Measurements from ENCODE around the gene MAPRE3.

The MAPRE3 gene

DNA sequence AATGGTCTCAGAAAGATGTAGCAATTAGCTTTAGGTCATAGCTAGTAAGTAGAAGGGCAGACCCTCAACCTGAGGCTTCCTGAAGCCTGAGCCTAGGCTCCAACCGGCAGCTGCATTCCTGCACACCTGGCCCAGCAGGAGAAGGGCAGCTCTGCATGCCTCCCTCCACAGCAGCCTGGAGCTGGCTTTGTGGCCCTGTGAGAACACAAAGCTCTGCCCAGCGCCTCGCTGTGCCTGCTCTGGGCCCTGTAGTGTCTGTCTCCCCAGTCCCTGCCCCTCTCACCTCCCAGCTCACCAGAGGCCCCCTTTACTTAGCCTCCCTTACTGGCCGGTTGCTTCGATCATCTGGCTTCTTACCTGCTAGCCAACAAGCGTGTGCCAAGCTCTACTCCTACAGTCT is 69.0 kb downstream of the MAPRE3 start:
- H3K9me2 ChIP-seq (replicated peaks; ENCODE audit: insufficient read depth, low read length) = no peaks in the 10 kb centered on the region
- no peaks in the 10 kb centered on the region for H3K27me3 ChIP-seq (ENCODE audit: low read length)
- no peaks in the 10 kb centered on the region for H3F3A ChIP-seq (ENCODE audit: insufficient read depth)
- TF ChIP-seq CTCF (IDR thresholded peaks at IDR 0.05; ENCODE audit: insufficient read depth, low read length, poor library complexity, severe bottlenecking) = no peak
- no peak for TF ChIP-seq EZH2phosphoT487 (conservative IDR thresholded peaks at IDR 0.05; ENCODE audit: low read length)
- no peak overlapping the region for H2AFZ ChIP-seq (ENCODE audit: low read depth, low read length, severe bottlenecking)
- H3K4me3 ChIP-seq (ENCODE audit: insufficient read depth, low read length, poor library complexity, severe bottlenecking) = no peak overlapping the region
- no peak overlapping the region for H3K4me2 ChIP-seq (ENCODE audit: low read depth, low read length, poor library complexity, severe bottlenecking)
- no peaks in the 10 kb centered on the region for H3K79me2 ChIP-seq (ENCODE audit: insufficient read depth, low read length)
- no peak overlapping the region for H3K27ac ChIP-seq (ENCODE audit: low read depth, low read length)
- no peak overlapping the region for H3K9ac ChIP-seq (ENCODE audit: low read length)
- H3K36me3 ChIP-seq (ENCODE audit: low read length) = no peaks in the 10 kb centered on the region
- H4K20me1 ChIP-seq (ENCODE audit: low read depth, low read length) = no peaks in the 10 kb centered on the region
- H3K9me3 ChIP-seq (ENCODE audit: insufficient read depth, low read length) = no peaks in the 10 kb centered on the region

- TF ChIP-seq CTCF (IDR thresholded peaks at IDR 0.05; ENCODE audit: insufficient read depth, low read length, poor library complexity, severe bottlenecking) = no peak
- TF ChIP-seq EZH2phosphoT487 (conservative IDR thresholded peaks at IDR 0.05; ENCODE audit: low read length) = no peak
- no peaks in the 10 kb centered on the region for H3F3A ChIP-seq (ENCODE audit: insufficient read depth)
- H3K27ac ChIP-seq (ENCODE audit: low read depth, low read length) = no peak overlapping the region
- H3K4me3 ChIP-seq (ENCODE audit: insufficient read depth, low read length, poor library complexity, severe bottlenecking) = no peak overlapping the region
- H3K79me2 ChIP-seq (ENCODE audit: insufficient read depth, low read length) = no peaks in the 10 kb centered on the region
- H3K9me2 ChIP-seq (replicated peaks; ENCODE audit: insufficient read depth, low read length) = no peaks in the 10 kb centered on the region
- no peaks in the 10 kb centered on the region for H3K9me3 ChIP-seq (ENCODE audit: insufficient read depth, low read length)
- H2AFZ ChIP-seq (ENCODE audit: low read depth, low read length, severe bottlenecking) = no peak overlapping the region
- H3K4me2 ChIP-seq (ENCODE audit: low read depth, low read length, poor library complexity, severe bottlenecking) = no peak overlapping the region
- no peaks in the 10 kb centered on the region for H3K36me3 ChIP-seq (ENCODE audit: low read length)
- H3K27me3 ChIP-seq (ENCODE audit: low read length) = no peaks in the 10 kb centered on the region
- no peaks in the 10 kb centered on the region for H4K20me1 ChIP-seq (ENCODE audit: low read depth, low read length)
- no peak overlapping the region for H3K9ac ChIP-seq (ENCODE audit: low read length)
These were observed 69.4 kb downstream of the MAPRE3 start for GRCh38 chr2:27039871-27040270.

- no peaks in the 10 kb centered on the region for H3K79me2 ChIP-seq (ENCODE audit: insufficient read depth, low read length)
- H3K4me2 ChIP-seq (ENCODE audit: low read depth, low read length, poor library complexity, severe bottlenecking) = no peak overlapping the region
- H3K27me3 ChIP-seq (ENCODE audit: low read length) = no peaks in the 10 kb centered on the region
- H3K9ac ChIP-seq (ENCODE audit: low read length) = no peak overlapping the region
- H3K9me2 ChIP-seq (replicated peaks; ENCODE audit: insufficient read depth, low read length) = no peaks in the 10 kb centered on the region
- H3K27ac ChIP-seq (ENCODE audit: low read depth, low read length) = no peak overlapping the region
- no peaks in the 10 kb centered on the region for H3K36me3 ChIP-seq (ENCODE audit: low read length)
- TF ChIP-seq CTCF (IDR thresholded peaks at IDR 0.05; ENCODE audit: insufficient read depth, low read length, poor library complexity, severe bottlenecking) (no peak), EZH2phosphoT487 (conservative IDR thresholded peaks at IDR 0.05; ENCODE audit: low read length) (no peak)
- no peaks in the 10 kb centered on the region for H3K9me3 ChIP-seq (ENCODE audit: insufficient read depth, low read length)
- H2AFZ ChIP-seq (ENCODE audit: low read depth, low read length, severe bottlenecking) = no peak overlapping the region
- H3F3A ChIP-seq (ENCODE audit: insufficient read depth) = no peaks in the 10 kb centered on the region
- no peaks in the 10 kb centered on the region for H4K20me1 ChIP-seq (ENCODE audit: low read depth, low read length)
- H3K4me3 ChIP-seq (ENCODE audit: insufficient read depth, low read length, poor library complexity, severe bottlenecking) = no peak overlapping the region
These were observed 69.8 kb downstream of the MAPRE3 start for GRCh38 chr2:27040282-27040681.
